Hepatocyte (in vitro differentiated cells): ENCODE measurements around the gene RGS10. TPM values are rescaled to one million over a fixed set of nuclear protein-coding genes. Genes with fewer than 3 reads are reported as not detected.

Source experiments
- DNase-seq: peaks from one replicate; pipeline ENCODE4 v3.0.0-alpha.2; 2016; ENCODE audit warnings: low spot score
- H2AFZ ChIP-seq: fragments of 200-600 bp; sonication (generic); 2 replicates; pipeline ENCODE4 v1.6.0; 2016; ENCODE audit warnings: antibody characterized with exemption, mild to moderate bottlenecking
- H3K27ac ChIP-seq: fragments of 200-600 bp; sonication (generic); 2 replicates; pipeline ENCODE4 v1.5.1; 2016; ENCODE audit warnings: mild to moderate bottlenecking
- H3K27me3 ChIP-seq: fragments of 200-600 bp; sonication (generic); 2 replicates; pipeline ENCODE4 v1.6.1; 2016
- H3K36me3 ChIP-seq: fragments of 200-600 bp; sonication (generic); replicated peaks from 2 replicates; pipeline ENCODE4 v1.5.1; 2016; ENCODE audit warnings: low read depth; ENCODE audit not compliant: insufficient read depth
- H3K4me1 ChIP-seq: fragments of 200-600 bp; sonication (generic); 2 replicates; pipeline ENCODE4 v1.5.1; 2016; ENCODE audit warnings: mild to moderate bottlenecking, moderate library complexity; ENCODE audit not compliant: insufficient read depth
- H3K4me2 ChIP-seq: fragments of 200-600 bp; sonication (generic); 2 replicates; pipeline ENCODE4 v1.6.0; 2016
- H3K4me3 ChIP-seq: fragments of 200-600 bp; sonication (generic); 2 replicates; pipeline ENCODE4 v1.5.1; 2016; ENCODE audit warnings: mild to moderate bottlenecking
- H3K79me2 ChIP-seq: fragments of 200-600 bp; sonication (generic); 2 replicates; pipeline ENCODE4 v1.6.0; 2017; ENCODE audit warnings: mild to moderate bottlenecking
- H3K9me2 ChIP-seq: fragments of 200-600 bp; sonication (generic); replicated peaks from 2 replicates; pipeline ENCODE4 v1.6.0; 2017; ENCODE audit warnings: mild to moderate bottlenecking; ENCODE audit not compliant: insufficient read depth
- H3K9me3 ChIP-seq: fragments of 200-600 bp; sonication (generic); 2 replicates; pipeline ENCODE4 v1.5.1; 2016; ENCODE audit warnings: low read depth, mild to moderate bottlenecking
- H4K20me1 ChIP-seq: fragments of 200-600 bp; sonication (generic); 2 replicates; pipeline ENCODE4 v1.6.0; 2016; ENCODE audit warnings: mild to moderate bottlenecking; ENCODE audit not compliant: insufficient read depth, poor library complexity, severe bottlenecking
- CTCF ChIP-seq: fragments of 200-600 bp; sonication (generic); IDR thresholded peaks from 2 replicates; pipeline ENCODE4 v1.5.1; 2016; ENCODE audit warnings: antibody characterized with exemption, mild to moderate bottlenecking; ENCODE audit not compliant: poor library complexity
- EZH2 ChIP-seq: fragments of 200-600 bp; sonication (generic); IDR thresholded peaks from 2 replicates; pipeline ENCODE4 v1.6.1; 2016; ENCODE audit warnings: antibody characterized with exemption, mild to moderate bottlenecking, borderline replicate concordance
- EZH2phosphoT487 ChIP-seq: fragments of 200-600 bp; sonication (generic); IDR thresholded peaks from one replicate; pipeline ENCODE4 v1.6.1; 2018; ENCODE audit warnings: antibody characterized with exemption, mild to moderate bottlenecking, low read depth, moderate library complexity; ENCODE audit not compliant: unreplicated experiment, severe bottlenecking
- WGBS: methylation state at CpG from one replicate; pipeline ENCODE4 v1.1.6; 2016; ENCODE audit warnings: low lambda C conversion rate; ENCODE audit errors: missing lambda C conversion rate; 5-methylcytosine and 5-hydroxymethylcytosine counted together
- polyA plus RNA-seq: library from polyadenylated mRNA; unstranded; fragments of >200 nt; fragmentation: Nextera tagmentation; extraction: Ambion mirVana; gene quantifications from 2 replicates; pipeline ENCODE4 v1.2.1, GENCODE V29; 2016
- total RNA-seq: library from RNA; depleted of rRNA; stranded (reverse); fragments of >200 nt; gene quantifications from 2 replicates; pipeline ENCODE4 v1.2.3, GENCODE V29; 2014

RGS10 gene
- total and polyA plus RNA-seq, 2 experiments from 2014 or later = 5.4 to 8.4 TPM

GRCh38 chr10:119546009-119546408, 3.5 kb upstream of the RGS10 start:
- no peak for TF ChIP-seq EZH2phosphoT487
- TF ChIP-seq CTCF = no peak
- TF ChIP-seq EZH2 = no peak
- Histone ChIP-seq H2AFZ (no peak overlapping the region), H3K9me2 (no peaks in the 10 kb centered on the region), H4K20me1 (no peaks in the 10 kb centered on the region), H3K27ac (no peak overlapping the region), H3K4me1 (peaks cover 18% of the 10 kb centered on the region), H3K9me3 (no peaks in the 10 kb centered on the region), H3K27me3 (peaks cover 42% of the 10 kb centered on the region), H3K36me3 (no peaks in the 10 kb centered on the region), H3K4me2 (no peak overlapping the region), H3K4me3 (no peak overlapping the region), H3K79me2 (no peaks in the 10 kb centered on the region)
- DNase-seq = no peak
- WGBS = 50% methylated on average over 3 of the region's 3 CpGs

- no peaks in the 10 kb centered on the region for H3K79me2 ChIP-seq
- WGBS = 58% methylated on average over 4 of the region's 4 CpGs
- peaks cover 18% of the 10 kb centered on the region for H3K4me1 ChIP-seq
- TF ChIP-seq EZH2phosphoT487 (no peak), EZH2 (no peak), CTCF (no peak)
- peaks cover 47% of the 10 kb centered on the region for H3K27me3 ChIP-seq
- no peak for DNase-seq
- H3K9me3 ChIP-seq = no peaks in the 10 kb centered on the region
- H2AFZ ChIP-seq = no peak overlapping the region
- H3K9me2 ChIP-seq = no peaks in the 10 kb centered on the region
- H3K4me2 ChIP-seq = no peak overlapping the region
- H3K4me3 ChIP-seq = no peak overlapping the region
- no peaks in the 10 kb centered on the region for H3K36me3 ChIP-seq
- no peaks in the 10 kb centered on the region for H4K20me1 ChIP-seq
- no peak overlapping the region for H3K27ac ChIP-seq
Measured at GRCh38 chr10:119545310-119545709, 2.8 kb upstream of the RGS10 start.

GRCh38 chr10:119543814-119544642, 1.5 kb upstream of the RGS10 start:
- TF ChIP-seq EZH2 (no peak), CTCF (no peak), EZH2phosphoT487 (no peak)
- H3K9me3 ChIP-seq = no peaks in the 10 kb centered on the region
- H3K9me2 ChIP-seq = no peaks in the 10 kb centered on the region
- H3K4me2 ChIP-seq = peak overlapping the region; percentile 100
- H3K79me2 ChIP-seq = no peaks in the 10 kb centered on the region
- H3K27me3 ChIP-seq = peaks cover 54% of the 10 kb centered on the region
- no peaks in the 10 kb centered on the region for H4K20me1 ChIP-seq
- 33% methylated on average over 19 of the region's 19 CpGs for WGBS
- H2AFZ ChIP-seq = peak overlapping the region; percentile 85
- no peak overlapping the region for H3K27ac ChIP-seq
- H3K36me3 ChIP-seq = no peaks in the 10 kb centered on the region
- no peak for DNase-seq
- H3K4me3 ChIP-seq = no peak overlapping the region
- peaks cover 18% of the 10 kb centered on the region for H3K4me1 ChIP-seq
